HG03108 (cell line): Measurements from ENCODE around the gene XRN1.
"Not testable (repeated sequence)": the region's sequence is repeated elsewhere in the genome, so short reads cannot be mapped to it uniquely, and the experiment has no call there.

Experiments
- ATAC-seq: cut with Tn5 transposase; IDR thresholded peaks from one replicate; pipeline ENCODE4 v1.9.1; 2021; ENCODE audit warnings: moderate library complexity; ENCODE audit not compliant: unreplicated experiment

Gene XRN1

GRCh38 chr3:142337994-142338393, 109.8 kb downstream of the XRN1 start:
- ATAC-seq: no peak

GRCh38 chr3:142332390-142332789, 115.4 kb downstream of the XRN1 start:
- no peak for ATAC-seq

- not testable (repeated sequence) for ATAC-seq
Observed at GRCh38 chr3:142324275-142324953, 123.4 kb downstream of the XRN1 start.

- no peak for ATAC-seq
Observed at GRCh38 chr3:142319912-142320311, 127.9 kb downstream of the XRN1 start.

GRCh38 chr3:142319094-142319493, 128.7 kb downstream of the XRN1 start:
- ATAC-seq: no peak

- no peak for ATAC-seq
Observed at GRCh38 chr3:142318331-142318730, 129.5 kb downstream of the XRN1 start.

GRCh38 chr3:142315978-142316388, 131.9 kb downstream of the XRN1 start:
- not testable (repeated sequence) for ATAC-seq

GRCh38 chr3:142315083-142315482, 132.8 kb downstream of the XRN1 start:
- no peak for ATAC-seq

- no peak for ATAC-seq
Observed at GRCh38 chr3:142310439-142310838, 137.4 kb downstream of the XRN1 start.

- ATAC-seq: not testable (repeated sequence)
Observed at GRCh38 chr3:142302847-142303246, 145.0 kb downstream of the XRN1 start.

- ATAC-seq: no peak
Observed at GRCh38 chr3:142298626-142299025, 149.2 kb downstream of the XRN1 start.

GRCh38 chr3:142296507-142296906, 151.3 kb downstream of the XRN1 start:
- ATAC-seq: no peak

GRCh38 chr3:142287866-142288638, 159.8 kb downstream of the XRN1 start:
- no peak for ATAC-seq

GRCh38 chr3:142285083-142285517, 162.7 kb downstream of the XRN1 start:
- no peak for ATAC-seq

GRCh38 chr3:142282503-142282902, 165.3 kb downstream of the XRN1 start:
- ATAC-seq: no peak

GRCh38 chr3:142281474-142281873, 166.4 kb downstream of the XRN1 start:
- no peak for ATAC-seq

GRCh38 chr3:142279965-142280590, 167.8 kb downstream of the XRN1 start:
- ATAC-seq: peak; percentile 89

- no peak for ATAC-seq
Observed at GRCh38 chr3:142278451-142278850, 169.4 kb downstream of the XRN1 start.

- no peak for ATAC-seq
Observed at GRCh38 chr3:142276781-142277180, 171.1 kb downstream of the XRN1 start.

GRCh38 chr3:142275856-142276255, 172.0 kb downstream of the XRN1 start:
- no peak for ATAC-seq

- no peak for ATAC-seq
Observed at GRCh38 chr3:142274908-142275307, 172.9 kb downstream of the XRN1 start.

- no peak for ATAC-seq
Observed at GRCh38 chr3:142273501-142273900, 174.3 kb downstream of the XRN1 start.
